Measurements from ENCODE around the gene LILRB4.
"Not testable (repeated sequence)": the region's sequence is repeated elsewhere in the genome, so short reads cannot be mapped to it uniquely, and the experiment has no call there.

Gene LILRB4

DNA sequence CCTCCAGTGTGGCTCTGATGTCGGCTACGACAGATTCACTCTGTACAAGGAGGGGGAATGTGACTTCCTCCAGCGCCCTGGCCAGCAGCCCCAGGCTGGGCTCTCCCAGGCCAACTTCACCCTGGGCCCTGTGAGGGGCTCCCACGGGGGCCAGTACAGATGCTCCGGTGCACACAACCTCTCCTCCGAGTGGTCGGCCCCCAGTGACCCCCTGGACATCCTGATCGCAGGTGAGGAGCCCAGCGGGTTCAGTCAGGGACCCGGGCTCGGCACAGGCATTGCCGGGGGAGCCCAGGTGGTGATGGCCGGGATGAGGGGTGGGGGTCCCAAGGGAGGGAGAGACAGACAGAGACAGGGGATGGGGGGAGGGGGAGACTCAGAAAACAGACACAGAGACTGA, 34.9 kb downstream of the LILRB4 start:
- FAIRE-seq, result not testable (repeated sequence)

DNA sequence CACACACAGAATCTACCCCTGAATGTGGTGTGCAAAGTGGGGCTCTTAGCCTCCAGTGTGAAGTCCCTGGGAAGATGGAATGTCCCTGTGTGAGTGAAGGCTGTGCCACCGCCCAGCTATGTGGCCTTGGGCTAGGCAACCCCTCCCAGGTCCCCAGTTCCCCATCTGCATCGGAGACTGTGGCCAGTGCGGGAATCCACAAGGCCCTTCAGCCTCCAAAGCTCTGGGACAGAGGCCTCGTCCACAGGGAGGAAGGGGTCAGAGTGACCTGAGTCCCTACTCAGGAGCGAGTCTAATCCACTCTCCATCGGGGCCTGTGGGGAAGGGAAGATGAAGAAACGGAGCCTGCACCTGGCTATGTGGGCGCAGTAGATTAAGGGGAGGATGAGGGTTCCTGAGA, 42.1 kb downstream of the LILRB4 start:
- FAIRE-seq, result no peak

DNA sequence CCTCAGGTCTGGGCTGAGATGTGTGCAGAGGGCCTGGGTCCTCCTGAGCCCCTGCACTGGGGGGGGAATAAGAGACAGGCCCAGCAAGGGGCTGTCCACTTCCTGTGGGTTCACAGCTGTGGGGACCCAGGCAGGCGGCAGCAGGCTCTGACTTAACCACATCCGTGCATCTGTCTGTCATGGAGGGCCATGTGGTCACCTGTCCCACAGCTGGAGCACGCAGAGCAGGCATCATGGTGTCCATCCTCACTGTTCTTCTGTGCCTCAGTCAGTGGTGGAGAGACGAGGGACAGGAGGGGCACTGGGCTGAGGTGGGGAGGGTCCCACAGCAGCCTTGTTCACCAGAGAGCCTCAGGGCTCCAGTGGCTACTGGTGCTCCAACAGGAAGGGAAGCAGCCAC, 45.2 kb downstream of the LILRB4 start:
- no peak for FAIRE-seq

DNA sequence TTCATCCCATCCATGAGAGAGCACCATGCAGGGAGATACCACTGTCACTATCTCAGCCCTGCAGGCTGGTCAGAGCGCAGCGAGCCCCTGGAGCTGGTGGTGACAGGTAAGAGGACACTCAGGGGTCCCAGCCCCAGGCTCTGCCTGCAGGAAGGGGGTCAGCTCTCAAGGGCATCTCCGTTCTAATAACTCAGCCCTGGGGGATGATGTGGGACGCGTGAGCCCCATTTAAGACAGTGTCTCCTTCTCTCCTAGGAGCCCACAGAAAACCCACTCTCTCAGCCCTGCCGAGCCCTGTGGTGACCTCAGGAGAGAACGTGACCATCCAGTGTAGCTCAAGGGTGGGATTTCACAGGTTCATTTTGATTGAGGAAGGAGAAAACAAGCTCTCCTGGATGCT, 46.0 kb downstream of the LILRB4 start:
- no peak for FAIRE-seq

DNA sequence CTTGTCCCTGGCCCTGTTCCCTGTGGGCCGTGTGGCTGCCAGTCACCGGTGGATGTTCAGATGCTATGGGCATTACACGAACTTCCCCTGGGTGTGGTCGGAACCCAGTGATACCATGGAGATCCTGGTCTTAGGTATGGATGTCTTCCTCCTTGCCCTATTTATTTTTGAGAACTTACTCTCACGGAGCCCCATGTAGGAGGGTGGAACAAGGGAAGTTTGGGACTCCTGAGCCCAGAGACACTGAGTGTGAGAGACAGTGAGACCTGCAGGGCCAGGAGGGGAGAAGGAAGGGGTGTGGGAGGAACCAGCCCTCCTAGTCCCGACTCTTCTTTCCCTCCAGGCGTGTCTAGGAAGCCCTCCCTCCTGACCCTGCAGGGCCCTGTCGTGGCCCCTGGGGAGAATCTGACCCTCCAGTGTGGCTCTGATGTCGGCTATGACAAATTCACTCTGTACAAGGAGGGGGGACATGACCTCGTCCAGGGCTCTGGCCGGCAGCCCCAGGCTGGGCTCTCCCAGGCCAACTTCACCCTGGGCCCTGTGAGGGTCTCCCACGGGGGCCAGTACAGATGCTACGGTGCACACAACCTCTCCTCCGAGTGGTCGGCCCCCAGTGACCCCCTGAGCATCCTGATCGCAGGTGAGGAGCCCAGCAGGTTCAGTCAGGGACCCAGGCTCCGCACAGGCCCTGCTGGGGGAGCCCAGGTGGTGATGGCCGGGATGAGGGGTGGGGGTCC, 46.6 kb downstream of the LILRB4 start:
- FAIRE-seq, result no peak

DNA sequence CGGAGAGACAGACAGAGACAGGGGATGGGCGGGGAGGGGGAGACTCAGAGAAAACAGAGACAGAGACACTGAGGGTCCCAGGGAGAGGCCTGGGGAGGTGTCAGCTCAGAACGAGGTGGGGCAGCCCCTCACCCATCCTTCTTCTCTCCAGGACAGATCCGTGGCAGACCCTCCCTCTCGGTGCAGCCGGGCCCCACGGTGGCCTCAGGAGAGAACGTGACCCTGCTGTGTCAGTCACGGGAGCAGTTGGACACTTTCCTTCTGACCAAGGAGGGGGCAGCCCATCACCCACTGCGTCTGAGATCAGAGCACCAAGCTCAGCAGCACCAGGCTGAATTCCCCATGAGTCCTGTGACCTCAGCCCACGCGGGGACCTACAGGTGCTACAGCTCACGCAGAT, 47.2 kb downstream of the LILRB4 start:
- FAIRE-seq, result not testable (repeated sequence)

All from G401.6 (cell line).